ENCODE results near the gene CELF6.
A peak's percentile ranks its signal among the peaks of the same experiment; 100 is the strongest.

The CELF6 gene

DNA sequence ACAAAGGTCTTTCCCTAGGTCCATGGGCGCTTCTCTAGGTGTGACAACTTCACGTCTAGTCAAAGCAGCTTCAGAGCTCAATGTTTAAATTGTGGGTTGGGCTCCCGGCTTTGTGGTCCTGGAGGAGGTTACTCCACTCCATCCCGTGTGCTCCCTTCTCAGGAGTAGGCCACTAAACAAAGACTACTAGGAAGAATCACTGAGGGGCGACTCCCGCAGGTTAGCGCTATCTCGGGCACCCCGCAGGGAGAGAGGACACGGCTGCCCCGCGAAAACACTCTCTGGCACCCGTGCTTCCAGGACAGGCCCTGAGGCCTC is 48.1 kb downstream of the CELF6 start:
- DNase-seq (ENCODE audit: low read depth) = no peak

DNA sequence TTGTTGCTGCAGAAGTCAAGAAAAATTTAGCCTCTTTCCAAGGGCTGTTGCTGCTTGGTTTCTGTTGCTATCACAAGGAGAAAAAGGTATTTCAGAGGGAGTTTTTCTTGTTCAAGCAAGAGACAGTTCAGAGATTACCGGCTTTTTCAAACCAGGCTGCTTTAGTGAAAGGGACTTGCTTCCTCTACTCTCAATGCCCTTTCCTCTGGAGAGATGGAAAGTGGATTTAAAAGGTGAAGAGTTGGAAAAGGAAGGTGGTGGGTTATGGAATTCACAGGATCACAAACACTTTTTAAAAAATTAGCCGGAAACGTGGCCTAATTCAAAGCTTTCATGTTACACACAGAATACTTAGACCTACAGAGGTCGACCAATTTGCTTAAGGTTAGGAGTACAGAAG is 48.7 kb downstream of the CELF6 start:
- no peak for DNase-seq (ENCODE audit: low read depth)

DNA sequence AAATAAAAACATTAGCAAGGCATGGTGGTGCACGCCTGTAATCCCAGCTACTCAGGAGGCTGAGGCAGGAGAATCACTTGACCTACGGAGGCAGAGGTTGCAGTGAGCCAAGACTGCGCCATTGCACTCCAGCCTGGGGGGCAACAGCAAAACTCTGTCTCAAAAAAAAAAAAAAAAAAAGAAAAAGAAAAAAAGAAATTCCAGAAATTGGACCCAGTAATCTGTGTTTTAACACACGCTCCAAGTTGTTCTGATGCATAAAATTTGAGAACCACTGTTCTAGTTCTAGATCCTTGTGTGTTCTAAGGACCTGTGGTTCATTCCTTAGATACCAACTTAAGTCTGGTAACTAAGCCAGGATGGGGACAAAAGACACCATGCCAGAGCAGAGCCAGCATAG is 50.2 kb downstream of the CELF6 start:
- no peak for DNase-seq (ENCODE audit: low read depth)

DNA sequence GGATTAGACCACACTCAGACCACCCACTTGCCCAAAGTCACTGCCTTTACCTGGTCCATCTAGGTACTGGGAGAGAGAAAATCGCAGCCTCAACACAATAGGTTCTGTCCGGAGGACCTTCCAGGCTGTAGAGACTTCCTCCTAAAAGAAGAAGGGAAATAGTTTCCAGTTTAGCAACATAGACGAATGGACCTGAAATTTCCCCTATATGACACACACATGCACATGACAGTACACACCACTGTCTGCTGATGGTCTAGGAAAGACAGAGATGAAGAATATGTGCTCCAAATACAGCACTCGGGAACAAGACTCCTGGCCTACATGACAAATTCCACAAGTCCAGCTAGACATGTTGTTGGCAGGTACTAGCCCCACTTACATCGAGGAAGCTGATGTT is 54.9 kb downstream of the CELF6 start:
- DNase-seq (ENCODE audit: low read depth) = no peak

DNA sequence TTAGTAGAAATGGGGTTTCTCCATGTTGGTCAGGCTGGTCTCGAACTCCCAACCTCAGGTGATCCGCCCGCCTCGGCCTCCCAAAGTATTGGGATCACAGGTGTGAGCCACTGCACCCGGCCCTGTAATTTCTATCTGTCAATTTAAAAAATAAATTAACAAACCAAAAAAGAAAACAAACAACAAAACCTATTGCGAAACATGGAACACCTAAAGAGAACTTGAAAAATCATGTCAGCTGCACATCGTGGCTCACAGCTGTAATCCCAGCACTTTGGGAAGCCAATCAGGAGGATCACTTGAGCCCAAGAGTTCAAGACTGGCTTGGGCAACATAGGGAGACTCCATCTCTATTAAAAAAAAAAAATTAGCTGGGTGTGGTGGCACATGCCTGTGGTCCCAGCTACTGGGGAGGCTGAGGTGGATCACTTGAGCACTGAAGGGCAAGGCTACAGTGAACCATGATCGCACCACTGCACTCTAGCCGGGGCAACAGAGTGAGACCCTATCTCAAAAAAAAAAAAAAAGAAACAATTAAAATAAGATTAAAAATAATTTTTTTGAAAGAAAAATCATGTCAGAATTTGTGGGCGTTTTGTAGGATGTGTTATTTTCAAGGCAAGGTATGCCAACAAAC is 67.2 kb downstream of the CELF6 start:
- no peak for DNase-seq (ENCODE audit: low read depth)

DNA sequence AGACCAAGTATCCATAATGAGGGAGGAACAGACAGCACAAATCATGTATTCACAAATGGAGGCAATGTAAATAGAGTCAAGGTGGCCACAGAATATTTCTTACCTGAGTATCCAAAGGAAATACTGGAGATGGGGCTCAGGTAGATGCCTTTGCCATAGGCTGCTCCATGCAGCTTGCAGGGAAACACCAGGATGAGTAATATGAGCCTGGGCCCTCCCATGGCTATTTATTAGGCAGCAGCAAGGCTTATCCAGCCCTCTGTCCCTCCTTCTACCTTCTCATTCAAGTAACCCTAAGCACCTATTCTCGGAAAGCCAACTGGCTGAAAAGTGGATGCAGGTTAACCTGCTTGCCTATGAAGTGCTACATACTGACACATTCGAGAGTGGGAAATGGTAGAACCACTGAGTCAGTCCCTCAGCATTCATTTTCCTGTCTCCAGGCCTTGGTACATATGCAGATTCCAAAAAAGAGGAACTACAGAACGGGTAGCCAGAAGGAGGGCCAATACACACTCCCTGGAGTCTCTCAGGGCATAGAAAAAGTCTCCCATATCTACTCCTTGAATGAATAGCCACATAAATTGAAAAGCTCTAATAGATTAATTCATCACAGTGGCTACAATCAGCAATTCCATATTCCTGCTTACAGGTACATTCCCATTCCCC is 70.7 kb downstream of the CELF6 start:
- no peak for DNase-seq (ENCODE audit: low read depth)

DNA sequence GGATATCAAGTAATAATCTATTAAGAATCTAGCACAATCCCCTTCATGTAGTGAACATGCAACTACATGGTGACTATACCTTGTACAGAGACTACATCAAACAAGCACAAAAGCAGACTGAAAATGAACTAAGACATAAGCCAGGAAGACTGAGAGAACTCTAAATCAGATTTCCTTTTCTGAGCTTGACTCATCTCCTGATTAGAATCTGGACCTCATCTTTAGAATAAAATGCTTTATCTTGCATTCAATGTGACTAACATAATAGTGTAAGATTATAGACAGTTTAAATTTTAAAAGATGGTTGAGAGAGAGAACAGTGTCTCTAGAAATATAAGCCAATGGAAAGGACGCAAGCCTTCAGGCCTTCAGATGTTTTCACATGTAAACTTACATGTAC is 71.4 kb downstream of the CELF6 start:
- no peak for DNase-seq (ENCODE audit: low read depth)

DNA sequence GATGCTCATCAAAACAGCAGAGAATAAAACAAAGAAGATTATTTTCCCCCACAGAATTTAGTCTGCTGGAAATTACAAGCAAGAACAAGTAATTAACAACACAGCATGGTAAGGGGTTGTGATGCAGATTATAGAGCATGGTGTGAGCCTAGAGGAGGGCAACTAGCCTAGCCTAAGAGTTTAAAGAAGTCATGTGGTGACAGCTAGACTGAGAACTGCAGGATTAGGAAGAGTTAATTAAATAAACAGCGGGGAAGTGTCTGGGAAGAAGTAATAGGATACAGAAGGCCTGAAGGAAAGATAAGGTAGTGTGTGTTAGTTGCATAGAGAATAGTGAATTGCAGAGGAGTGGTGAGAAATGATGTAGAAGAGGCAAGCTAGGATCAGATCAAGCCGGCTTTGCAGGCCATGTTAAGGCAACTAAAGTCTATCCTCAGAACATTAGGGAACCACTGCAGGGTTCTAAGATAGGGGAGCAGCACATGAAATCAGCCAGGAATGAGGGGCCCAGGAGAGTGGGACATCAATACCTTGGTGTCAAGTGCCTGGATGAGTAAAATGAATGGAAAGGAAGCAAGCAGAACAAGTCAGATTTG is 77.1 kb downstream of the CELF6 start:
- DNase-seq (ENCODE audit: low read depth) = no peak

DNA sequence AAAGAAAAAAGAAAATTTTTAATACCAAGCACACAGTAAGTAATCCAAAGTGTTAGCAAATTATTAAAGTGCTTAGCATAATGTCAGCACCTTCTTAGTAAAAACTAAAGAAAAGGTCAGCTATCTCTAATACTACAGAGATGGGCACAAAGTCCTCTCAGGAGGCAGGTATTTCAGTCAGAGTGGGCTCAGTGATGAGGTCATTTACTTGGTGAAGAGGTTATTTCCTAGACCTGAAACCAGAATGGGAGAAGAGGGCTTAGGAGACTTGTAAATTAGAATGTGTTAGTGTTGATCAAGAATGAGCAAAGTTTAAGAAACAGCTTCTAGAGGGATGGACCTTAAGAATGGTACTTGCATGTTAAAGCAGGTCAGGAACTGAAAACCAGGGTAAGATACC is 80.3 kb downstream of the CELF6 start:
- DNase-seq (ENCODE audit: low read depth) = no peak

DNA sequence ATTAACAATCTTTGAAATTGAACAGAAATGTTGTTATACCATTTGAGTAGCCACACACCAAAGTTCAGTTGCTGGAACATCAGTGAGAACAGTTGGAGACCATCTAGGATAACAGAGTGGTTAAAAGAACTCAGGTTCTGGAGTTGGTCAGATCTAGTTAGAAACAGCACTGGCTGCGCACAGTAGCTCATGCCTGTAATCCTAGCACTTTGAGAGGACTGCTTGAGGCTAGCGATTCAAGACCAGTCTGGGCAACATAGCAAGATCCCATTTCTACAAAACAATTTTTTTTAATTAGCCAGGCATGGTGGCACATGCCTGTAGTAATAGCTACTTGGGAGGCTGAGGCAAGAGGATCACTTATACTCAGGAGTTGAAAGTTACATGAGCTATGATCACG is 81.4 kb downstream of the CELF6 start:
- no peak for DNase-seq (ENCODE audit: low read depth)

DNA sequence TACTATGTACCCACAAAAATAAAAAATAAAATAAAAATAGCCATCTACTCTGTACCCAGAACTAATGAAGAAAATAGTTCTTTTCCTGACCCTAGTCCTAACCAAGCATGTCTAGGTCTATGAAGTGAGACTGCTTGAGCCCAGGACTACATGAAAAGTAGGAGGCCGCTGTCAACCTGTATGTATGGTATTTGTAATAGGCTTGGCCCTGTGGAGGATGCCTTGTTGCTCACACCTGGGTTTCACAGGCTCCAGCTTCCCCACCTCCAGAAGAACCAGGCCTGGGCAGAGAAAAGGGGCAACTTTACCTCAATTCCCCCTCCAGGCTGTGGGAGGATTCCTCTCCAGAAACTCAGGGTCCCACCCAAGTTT is 82.1 kb downstream of the CELF6 start:
- no peak for DNase-seq (ENCODE audit: low read depth)

DNA sequence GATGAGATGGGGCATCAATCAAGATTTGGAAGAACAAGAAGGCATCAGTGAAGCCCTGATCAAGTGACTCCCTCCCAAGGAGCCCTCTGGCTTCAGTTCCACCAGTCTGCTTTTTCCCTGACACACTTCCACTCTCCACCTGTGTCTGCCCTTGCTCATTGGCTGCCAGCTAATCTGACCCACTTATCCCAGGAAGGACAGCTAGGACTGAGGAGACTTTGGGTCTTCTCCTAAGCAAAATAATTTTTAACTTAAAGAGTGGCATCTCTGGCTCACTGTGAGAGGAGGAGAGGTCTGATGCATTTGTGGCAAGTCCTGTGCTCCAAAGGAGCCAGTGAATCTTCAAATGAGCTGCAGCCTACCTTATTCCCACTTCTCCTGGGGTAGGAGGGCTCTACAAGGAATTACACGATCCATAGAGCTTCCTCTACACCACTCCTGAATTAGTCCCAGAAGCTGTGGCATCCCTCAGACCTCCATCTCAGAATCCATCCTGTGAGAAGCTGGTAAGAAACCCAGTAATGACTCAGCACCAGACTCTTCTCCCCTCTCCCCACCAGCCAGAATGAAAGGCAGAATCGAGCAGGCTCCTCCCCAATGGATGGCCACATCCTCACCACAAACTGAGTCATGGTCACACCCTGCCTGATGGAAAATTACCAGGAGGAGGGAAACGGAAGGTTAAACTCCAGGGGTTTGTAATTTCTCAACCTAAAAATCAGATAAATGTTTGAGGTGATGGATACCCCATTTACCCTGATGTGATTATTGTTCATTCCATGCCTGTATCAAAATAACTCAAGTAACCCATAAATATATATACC is 82.7 kb downstream of the CELF6 start:
- peak; percentile 56 for DNase-seq (ENCODE audit: low read depth)

DNA sequence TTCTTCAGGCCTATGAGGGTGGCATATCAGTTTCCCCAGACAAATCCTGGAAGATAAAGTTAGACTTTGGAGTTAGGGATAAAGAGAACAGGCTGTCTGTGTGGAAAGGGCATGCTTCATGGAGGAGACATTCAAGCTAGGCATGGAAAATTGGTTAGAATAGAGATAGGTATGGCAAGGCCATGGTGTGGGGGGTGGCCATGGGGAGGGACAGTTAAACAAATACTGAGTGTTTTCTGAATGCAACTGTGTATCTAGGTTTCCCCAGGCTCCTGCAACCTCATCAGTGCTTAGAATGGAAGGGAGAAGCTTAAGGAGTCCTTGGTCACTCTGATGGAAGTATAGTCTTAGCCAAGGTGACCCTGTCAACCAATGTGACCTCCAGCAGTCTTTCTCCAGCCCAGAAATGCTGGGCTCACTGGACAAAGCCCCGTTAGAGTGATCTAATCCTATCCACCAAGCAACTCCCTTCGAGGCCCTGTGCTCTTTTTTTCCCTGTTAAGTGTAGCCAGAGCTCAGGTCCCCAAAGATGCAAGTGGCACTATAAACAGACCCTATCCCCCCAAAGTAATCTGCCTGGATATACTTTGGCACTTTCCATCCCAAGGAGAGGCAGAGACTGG is 83.5 kb downstream of the CELF6 start:
- DNase-seq (ENCODE audit: low read depth) = no peak

DNA sequence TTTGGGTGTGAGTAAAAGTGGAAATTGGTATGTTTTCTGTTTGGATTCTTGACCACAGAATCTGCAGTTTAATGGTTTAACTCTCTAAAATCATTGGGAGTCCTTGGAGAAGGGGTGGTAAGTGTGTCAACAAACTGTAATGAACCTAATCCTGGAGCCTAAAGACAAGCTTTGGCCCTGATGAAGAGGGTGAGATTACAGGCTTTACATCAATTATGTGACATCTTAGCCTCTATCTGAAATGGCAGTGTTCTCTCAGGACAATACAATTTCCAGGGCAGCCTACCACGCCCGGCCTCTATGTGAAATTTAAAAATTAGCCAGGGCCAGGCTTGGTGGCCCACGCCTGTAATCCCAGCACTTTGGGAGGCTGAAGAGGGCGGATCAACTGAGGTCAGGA is 84.7 kb downstream of the CELF6 start:
- no peak for DNase-seq (ENCODE audit: low read depth)

All from activated T-helper 9 cell treated with anti-CD3 and anti-CD28 coated beads, Interleukin-2, amount 50 U/mL, for 16 hours (primary cell).